ENCODE results near the gene DNMT1. TPM values are rescaled to one million over a fixed set of nuclear protein-coding genes. Genes with fewer than 3 reads are reported as not detected.

Gene DNMT1
- total RNA-seq, 1 experiment from 2014 or later = 210 TPM

GRCh38 chr19:10112895-10113591 lies 81.7 kb downstream of the DNMT1 start (continued):
- TF ChIP-seq CTCF (IDR thresholded peaks at IDR 0.05) (peak; percentile 55), ZBTB21 (CRISPR knock-in tag; IDR thresholded peaks at IDR 0.05; ENCODE audit: borderline replicate concordance) (no peak), GTF2I (CRISPR knock-in tag; conservative IDR thresholded peaks at IDR 0.05) (0 out of 2 replicates have a peak, but pooled peaks have one; percentile 5), MAX (CRISPR knock-in tag; IDR thresholded peaks at IDR 0.05) (no peak; the same call in 1 of the 2 replicates), ELF4 (CRISPR knock-in tag; IDR thresholded peaks at IDR 0.05; ENCODE audit: low read depth) (no peak), NR3C1 (CRISPR knock-in tag; conservative IDR thresholded peaks at IDR 0.05; ENCODE audit: low read depth) (no peak), TEAD4 (CRISPR knock-in tag; IDR thresholded peaks at IDR 0.05) (no peak), GRHL2 (CRISPR knock-in tag; IDR thresholded peaks at IDR 0.05; ENCODE audit: insufficient replicate concordance, severe bottlenecking) (no peak), ZNF317 (CRISPR knock-in tag; IDR thresholded peaks at IDR 0.05; ENCODE audit: borderline replicate concordance, low read depth) (0 out of 2 replicates have a peak, but pooled peaks have one; percentile 9), ZBTB43 (CRISPR knock-in tag; IDR thresholded peaks at IDR 0.05) (no peak), NFYB (CRISPR knock-in tag; conservative IDR thresholded peaks at IDR 0.05; ENCODE audit: low read depth) (0 out of 2 replicates have a peak, but pooled peaks have one; percentile 19), JUN (CRISPR knock-in tag; IDR thresholded peaks at IDR 0.05) (no peak), ZNF532 (CRISPR knock-in tag; IDR thresholded peaks at IDR 0.05; ENCODE audit: borderline replicate concordance) (peak; percentile 84; the same call in 1 of the 2 replicates), AR (CRISPR knock-in tag; IDR thresholded peaks at IDR 0.05) (0 out of 2 replicates have a peak, but pooled peaks have one; percentile 9), NFATC4 (CRISPR knock-in tag; IDR thresholded peaks at IDR 0.05) (peak; percentile 79), JAZF1 (CRISPR knock-in tag; IDR thresholded peaks at IDR 0.05) (no peak)
- TF ChIP-seq, protein P1, sequence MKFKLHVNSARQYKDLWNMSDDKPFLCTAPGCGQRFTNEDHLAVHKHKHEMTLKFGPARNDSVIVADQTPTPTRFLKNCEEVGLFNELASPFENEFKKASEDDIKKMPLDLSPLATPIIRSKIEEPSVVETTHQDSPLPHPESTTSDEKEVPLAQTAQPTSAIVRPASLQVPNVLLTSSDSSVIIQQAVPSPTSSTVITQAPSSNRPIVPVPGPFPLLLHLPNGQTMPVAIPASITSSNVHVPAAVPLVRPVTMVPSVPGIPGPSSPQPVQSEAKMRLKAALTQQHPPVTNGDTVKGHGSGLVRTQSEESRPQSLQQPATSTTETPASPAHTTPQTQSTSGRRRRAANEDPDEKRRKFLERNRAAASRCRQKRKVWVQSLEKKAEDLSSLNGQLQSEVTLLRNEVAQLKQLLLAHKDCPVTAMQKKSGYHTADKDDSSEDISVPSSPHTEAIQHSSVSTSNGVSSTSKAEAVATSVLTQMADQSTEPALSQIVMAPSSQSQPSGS (CRISPR knock-in tag; IDR thresholded peaks at IDR 0.05; ENCODE audit: borderline replicate concordance, low read depth) = 0 out of 2 replicates have a peak, but pooled peaks have one; percentile 7
- TF ChIP-seq, protein P2, sequence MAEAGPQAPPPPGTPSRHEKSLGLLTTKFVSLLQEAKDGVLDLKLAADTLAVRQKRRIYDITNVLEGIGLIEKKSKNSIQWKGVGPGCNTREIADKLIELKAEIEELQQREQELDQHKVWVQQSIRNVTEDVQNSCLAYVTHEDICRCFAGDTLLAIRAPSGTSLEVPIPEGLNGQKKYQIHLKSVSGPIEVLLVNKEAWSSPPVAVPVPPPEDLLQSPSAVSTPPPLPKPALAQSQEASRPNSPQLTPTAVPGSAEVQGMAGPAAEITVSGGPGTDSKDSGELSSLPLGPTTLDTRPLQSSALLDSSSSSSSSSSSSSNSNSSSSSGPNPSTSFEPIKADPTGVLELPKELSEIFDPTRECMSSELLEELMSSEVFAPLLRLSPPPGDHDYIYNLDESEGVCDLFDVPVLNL (CRISPR knock-in tag; IDR thresholded peaks at IDR 0.05; ENCODE audit: borderline replicate concordance, low read depth) = no peak
- TF ChIP-seq, protein P3, sequence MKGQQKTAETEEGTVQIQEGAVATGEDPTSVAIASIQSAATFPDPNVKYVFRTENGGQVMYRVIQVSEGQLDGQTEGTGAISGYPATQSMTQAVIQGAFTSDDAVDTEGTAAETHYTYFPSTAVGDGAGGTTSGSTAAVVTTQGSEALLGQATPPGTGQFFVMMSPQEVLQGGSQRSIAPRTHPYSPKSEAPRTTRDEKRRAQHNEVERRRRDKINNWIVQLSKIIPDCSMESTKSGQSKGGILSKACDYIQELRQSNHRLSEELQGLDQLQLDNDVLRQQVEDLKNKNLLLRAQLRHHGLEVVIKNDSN (CRISPR knock-in tag; IDR thresholded peaks at IDR 0.05) = no peak
- TF ChIP-seq, protein P4, sequence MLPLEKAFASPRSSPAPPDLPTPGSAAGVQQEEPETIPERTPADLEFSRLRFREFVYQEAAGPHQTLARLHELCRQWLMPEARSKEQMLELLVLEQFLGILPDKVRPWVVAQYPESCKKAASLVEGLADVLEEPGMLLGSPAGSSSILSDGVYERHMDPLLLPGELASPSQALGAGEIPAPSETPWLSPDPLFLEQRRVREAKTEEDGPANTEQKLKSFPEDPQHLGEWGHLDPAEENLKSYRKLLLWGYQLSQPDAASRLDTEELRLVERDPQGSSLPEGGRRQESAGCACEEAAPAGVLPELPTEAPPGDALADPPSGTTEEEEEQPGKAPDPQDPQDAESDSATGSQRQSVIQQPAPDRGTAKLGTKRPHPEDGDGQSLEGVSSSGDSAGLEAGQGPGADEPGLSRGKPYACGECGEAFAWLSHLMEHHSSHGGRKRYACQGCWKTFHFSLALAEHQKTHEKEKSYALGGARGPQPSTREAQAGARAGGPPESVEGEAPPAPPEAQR (CRISPR knock-in tag; IDR thresholded peaks at IDR 0.05) = no peak
- TF ChIP-seq, protein P5, sequence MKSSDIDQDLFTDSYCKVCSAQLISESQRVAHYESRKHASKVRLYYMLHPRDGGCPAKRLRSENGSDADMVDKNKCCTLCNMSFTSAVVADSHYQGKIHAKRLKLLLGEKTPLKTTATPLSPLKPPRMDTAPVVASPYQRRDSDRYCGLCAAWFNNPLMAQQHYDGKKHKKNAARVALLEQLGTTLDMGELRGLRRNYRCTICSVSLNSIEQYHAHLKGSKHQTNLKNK (CRISPR knock-in tag; IDR thresholded peaks at IDR 0.05) = 0 out of 2 replicates have a peak, but pooled peaks have one; percentile 56

Data from WTC11 (cell line).